A172 (cell line): ENCODE results near the gene AGT. TPM values are rescaled to one million over a fixed set of nuclear protein-coding genes. Genes with fewer than 3 reads are reported as not detected.
"Not testable (repeated sequence)": the region's sequence is repeated elsewhere in the genome, so short reads cannot be mapped to it uniquely, and the experiment has no call there.

Experiments
- DNase-seq: peaks from one replicate; pipeline ENCODE4 v3.0.0-alpha.2; 2015; ENCODE audit warnings: low spot score
- total RNA-seq: library from RNA; depleted of rRNA; stranded (reverse); fragments of >200 nt; shearing (Covaris generic); gene quantifications from 2 replicates; pipeline ENCODE4 v1.2.3, GENCODE V29; 2014

The AGT gene
- total RNA-seq, 1 experiment from 2014 or later, result 14.6 TPM

DNA sequence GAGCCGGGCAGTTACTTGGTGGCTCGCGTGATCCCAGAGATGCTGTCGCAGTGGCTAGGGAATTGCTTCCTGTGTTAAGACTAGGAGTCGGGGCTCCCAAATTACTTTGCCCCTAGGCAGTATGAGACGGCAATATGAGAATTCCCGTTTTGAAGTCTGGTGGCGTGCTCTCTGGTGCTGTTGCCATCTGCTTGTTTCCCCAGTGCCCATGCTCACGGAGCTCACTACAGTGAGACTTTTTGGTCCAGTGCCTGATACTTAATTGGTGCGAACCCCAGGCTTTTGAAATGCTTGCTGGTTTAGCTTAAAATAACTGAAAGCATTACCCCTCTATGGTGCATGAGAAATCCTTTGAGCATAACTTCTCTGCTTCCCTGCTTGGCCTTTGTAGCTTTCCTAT, 22.3 kb downstream of the AGT start:
- no peak for DNase-seq

GRCh38 chr1:230690101-230690500, 23.8 kb downstream of the AGT start:
- no peak for DNase-seq

GRCh38 chr1:230686747-230687146, 27.2 kb downstream of the AGT start:
- no peak for DNase-seq

DNA sequence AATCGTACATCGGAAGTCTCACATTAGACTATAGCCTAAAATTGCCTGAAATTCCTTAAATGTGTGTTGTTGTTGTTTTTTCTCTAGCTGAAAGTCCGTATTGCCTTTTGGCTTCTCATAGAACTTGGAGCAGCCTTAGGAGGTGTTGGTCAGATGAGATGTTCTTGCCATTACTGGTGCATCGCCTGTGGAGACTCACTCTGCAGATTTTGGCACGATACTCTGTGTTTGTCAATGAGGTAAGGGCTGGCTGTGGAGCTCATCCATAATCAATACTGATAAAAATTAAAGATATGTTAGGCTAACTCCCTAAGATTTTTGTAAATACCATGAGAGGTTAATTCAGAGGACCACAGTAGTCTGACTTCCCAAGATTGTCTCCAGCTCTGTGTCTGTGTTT, 28.9 kb downstream of the AGT start:
- no peak for DNase-seq

GRCh38 chr1:230684146-230684545, 29.8 kb downstream of the AGT start:
- no peak for DNase-seq

GRCh38 chr1:230682882-230683610, 30.9 kb downstream of the AGT start:
- DNase-seq, result peak; percentile 16

DNA sequence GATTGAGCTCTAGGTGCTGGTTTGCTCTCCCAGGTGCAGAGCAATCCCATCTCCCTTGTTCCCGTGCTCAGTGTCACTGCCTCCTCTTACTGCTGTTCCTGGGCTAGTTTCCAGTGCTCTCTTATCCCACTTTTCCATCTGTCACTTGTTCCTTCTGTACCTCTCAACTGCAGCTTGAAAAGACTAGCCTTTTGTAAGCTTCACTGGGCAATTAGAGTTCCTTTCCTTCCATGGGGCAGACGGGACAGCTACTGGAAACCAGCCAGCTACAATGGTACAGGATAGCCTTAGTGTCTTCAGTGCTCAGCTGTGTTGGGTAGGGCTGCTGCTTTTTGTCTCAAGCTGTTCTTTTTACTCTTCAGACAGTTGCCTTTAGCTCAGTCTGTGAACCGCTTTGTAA, 31.6 kb downstream of the AGT start:
- no peak for DNase-seq

- DNase-seq, result peak; percentile 61
Measured at GRCh38 chr1:230681599-230681998, 32.3 kb downstream of the AGT start.

DNA sequence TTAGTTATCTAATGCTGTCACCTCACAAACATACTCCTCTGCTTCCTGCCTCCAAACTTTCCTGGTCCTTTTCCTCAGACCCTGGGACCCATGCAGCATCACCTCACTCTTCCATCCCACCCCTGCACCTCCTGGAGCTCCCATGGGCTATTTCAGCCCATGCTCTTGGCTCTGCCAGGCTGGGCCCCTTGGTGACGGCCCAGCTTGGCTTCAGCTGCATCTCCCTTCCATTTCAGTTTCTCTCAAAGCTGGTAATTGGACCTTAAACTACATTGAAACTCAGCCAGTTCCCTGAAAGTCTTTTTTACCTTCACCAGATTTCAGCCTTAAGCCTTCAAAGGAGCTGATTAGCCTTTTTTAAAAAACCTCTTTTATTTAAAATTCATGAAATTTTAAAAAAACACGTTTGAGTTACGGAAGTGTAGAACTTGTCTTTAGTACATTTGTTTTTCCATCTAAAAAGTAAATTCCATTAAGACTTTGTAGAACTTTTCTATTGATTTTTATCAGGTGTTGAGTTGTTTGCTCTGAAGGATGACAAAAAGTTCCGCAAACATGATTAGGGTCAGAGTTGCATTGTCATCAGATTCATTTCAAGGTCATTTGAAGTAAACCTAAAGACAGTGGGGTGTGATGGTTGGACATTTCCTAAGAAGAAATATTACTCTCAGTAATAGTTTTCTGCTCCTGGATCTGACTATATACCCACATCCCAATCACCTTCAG, 33.5 kb downstream of the AGT start:
- DNase-seq, result no peak

DNA sequence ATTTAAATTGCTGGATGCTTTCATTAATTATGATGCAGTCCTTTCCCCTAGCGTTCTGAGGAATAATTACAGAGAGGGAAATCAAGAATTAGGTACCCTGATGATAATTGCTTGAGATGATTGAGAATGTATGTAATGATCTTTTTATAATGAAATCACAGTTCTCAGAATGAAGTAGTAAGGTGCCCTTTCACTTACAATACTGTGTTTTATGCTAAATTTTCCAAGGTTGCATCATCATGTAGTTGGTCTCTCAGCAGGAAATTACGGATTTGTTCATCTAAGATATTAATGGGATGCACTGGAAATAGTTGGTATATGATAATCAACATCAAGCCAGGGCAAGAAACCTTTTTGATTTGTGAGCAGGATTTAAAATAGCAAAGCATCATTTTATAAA, 34.1 kb downstream of the AGT start:
- no peak for DNase-seq

- no peak for DNase-seq
Measured at GRCh38 chr1:230679192-230679591, 34.7 kb downstream of the AGT start.

DNA sequence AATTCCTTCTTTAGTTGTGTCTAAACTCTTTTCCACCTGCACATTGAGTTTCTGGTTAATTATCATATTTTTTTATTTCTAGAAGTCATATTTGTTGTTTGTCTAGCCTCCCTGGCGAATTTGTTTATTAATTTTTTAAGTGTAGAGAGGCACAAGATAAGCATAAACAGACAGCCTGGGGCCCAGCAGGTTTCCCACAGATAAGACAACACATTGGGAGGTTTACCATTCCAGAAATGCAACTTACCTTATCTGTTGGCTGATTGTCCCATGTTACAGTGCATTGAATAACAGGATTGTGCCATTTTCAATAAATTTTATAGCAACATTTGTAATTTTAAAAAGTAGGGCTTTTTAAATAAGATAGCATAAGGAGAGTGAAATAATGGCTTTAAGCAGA, 36.7 kb downstream of the AGT start:
- DNase-seq, result no peak

- no peak for DNase-seq
Measured at GRCh38 chr1:230674581-230674980, 39.3 kb downstream of the AGT start.

- DNase-seq, result no peak
Measured at GRCh38 chr1:230669543-230669942, 44.4 kb downstream of the AGT start.

- no peak for DNase-seq
Measured at GRCh38 chr1:230668227-230668626, 45.7 kb downstream of the AGT start.

DNA sequence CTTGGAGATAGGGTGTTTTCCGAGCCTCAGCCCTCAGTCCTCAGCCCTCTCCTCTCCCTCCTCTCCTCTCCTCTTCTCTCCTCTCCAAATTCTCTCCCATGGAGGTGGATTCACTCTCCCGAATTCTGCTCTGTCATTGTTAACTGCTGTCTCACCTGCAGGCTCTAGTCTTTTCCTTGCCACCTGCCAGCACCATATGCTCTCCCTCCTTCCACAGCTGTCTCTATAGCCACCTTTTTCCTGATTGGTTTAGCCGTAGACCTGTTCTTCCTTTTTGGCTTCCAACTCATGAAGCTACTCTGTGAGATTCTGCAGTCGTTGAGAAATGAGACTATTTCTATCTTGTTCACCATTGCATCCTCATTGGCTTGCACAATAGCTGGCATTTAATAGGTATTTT, 51.9 kb downstream of the AGT start:
- DNase-seq, result no peak

- DNase-seq, result no peak
Measured at GRCh38 chr1:230658691-230659090, 55.2 kb downstream of the AGT start.

- DNase-seq, result not testable (repeated sequence)
Measured at GRCh38 chr1:230658103-230658502, 55.8 kb downstream of the AGT start.

- DNase-seq, result not testable (repeated sequence)
Measured at GRCh38 chr1:230656719-230657118, 57.2 kb downstream of the AGT start.
